ENCODE data around the gene ABLIM1. TPM values are rescaled to one million over a fixed set of nuclear protein-coding genes. Genes with fewer than 3 reads are reported as not detected.
A peak's percentile ranks its signal among the peaks of the same experiment; 100 is the strongest.

The ABLIM1 gene
- total and polyA plus RNA-seq, 2 of the 13 experiments (the other 11 are each of a cell fraction or from before 2014, with no cell fraction given) = 59.4 to 92.7 TPM

DNA sequence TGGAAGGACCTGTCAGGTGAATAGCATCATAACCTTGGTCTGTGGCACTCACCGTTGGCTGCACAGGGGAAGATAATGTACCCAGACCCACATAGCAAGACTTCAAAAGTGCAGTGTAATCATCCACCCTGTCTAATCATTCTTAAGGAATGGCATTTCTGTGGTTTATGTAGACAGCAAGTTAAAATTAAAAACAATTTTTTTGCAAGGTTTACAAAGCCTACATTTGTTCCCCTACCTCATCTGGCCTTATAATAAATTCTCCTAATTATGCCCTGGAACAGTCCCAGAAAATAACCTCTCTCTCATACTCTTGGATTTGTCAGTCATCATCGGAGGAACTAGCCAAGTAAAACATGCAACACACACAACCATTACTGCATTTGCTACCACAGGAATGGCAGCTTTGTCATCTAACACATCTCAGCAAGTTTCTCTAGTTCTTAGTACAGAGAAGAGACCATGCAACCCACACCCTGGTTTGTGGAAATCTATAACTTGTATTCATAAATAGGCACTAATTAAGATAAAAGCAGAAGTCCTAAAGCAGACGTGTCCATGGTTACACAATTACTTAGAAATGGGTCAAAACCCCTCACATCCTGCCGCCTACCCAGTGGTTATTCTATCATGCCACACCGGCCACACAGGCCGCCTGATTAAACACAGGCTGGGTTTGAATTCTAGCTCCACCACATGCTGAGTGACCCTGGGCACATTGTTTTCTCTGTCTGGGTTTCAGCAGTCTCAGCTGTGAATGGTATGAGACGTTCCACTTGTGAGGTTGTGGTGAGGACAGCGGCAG lies 19.1 kb downstream of the ABLIM1 start:
- Histone ChIP-seq H3K27me3 (ENCODE audit: control insufficient read depth in 1 of 2, insufficient read depth in 2 of 2, low read length in 2 of 2) (no peaks in the 10 kb centered on the region), H2AFZ (ENCODE audit: low read length) (no peak overlapping the region), H4K20me1 (ENCODE audit: insufficient read depth, low read length) (no peaks in the 10 kb centered on the region), H3K36me3 (replicated peaks in 1 of 2; ENCODE audit: control insufficient read depth in 1 of 2, insufficient read depth in 2 of 2, low read length in 2 of 2) (no peaks in the 10 kb centered on the region), H3K79me2 (ENCODE audit: insufficient read depth, low read length) (no peaks in the 10 kb centered on the region), H3K4me2 (ENCODE audit: low read depth, low read length) (no peak overlapping the region), H3K9ac (ENCODE audit: insufficient read depth, low read depth, low read length) (no peak overlapping the region), H3K4me1 (ENCODE audit: insufficient read depth, low read length) (peaks cover 6% of the 10 kb centered on the region), H3K9me3 (ENCODE audit: low read length) (no peaks in the 10 kb centered on the region), H3K4me3 (replicated peaks in 1 of 3; ENCODE audit: insufficient read depth in 1 of 3, low read depth in 2 of 3, low read length in 3 of 3) (no peak overlapping the region), H3K27ac (ENCODE audit: extremely low read length, insufficient read depth, low read length) (no peak overlapping the region)
- FAIRE-seq (no peak), ATAC-seq (no peak), DNase-seq (ENCODE audit: low spot score) (no peak)
- no TSS peak for BruUV-seq (replicated peaks)
- intact Hi-C loops (cut with micrococcal nuclease; ENCODE audit: unreplicated experiment) = no loop called here
- in situ Hi-C loops (cut with HindIII; ENCODE audit: extremely low pct_ligation_motif_present, low pct_unique_long_range_greater_than_20kb) = no loop called here
- TF ChIP-seq, protein P1, sequence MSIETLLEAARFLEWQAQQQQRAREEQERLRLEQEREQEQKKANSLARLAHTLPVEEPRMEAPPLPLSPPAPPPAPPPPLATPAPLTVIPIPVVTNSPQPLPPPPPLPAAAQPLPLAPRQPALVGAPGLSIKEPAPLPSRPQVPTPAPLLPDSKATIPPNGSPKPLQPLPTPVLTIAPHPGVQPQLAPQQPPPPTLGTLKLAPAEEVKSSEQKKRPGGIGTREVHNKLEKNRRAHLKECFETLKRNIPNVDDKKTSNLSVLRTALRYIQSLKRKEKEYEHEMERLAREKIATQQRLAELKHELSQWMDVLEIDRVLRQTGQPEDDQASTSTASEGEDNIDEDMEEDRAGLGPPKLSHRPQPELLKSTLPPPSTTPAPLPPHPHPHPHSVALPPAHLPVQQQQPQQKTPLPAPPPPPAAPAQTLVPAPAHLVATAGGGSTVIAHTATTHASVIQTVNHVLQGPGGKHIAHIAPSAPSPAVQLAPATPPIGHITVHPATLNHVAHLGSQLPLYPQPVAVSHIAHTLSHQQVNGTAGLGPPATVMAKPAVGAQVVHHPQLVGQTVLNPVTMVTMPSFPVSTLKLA (IDR thresholded peaks at IDR 0.05) = 0 out of 2 replicates have a peak, but pooled peaks have one; percentile 16
- no peak for TF ChIP-seq ZNF83 (CRISPR knock-in tag; IDR thresholded peaks at IDR 0.05; ENCODE audit: borderline replicate concordance)
- ChIA-PET CTCF (ENCODE audit: low intra/inter-chr PET ratio, low total read pairs) (no interaction called here), POLR2A (no interaction called here)
- WGBS (ENCODE audit: low lambda C conversion rate) = 52% methylated on average over 8 of the region's 8 CpGs

GRCh38 chr10:114635797-114636550 lies 22.1 kb downstream of the ABLIM1 start:
- in situ Hi-C loops (cut with HindIII; ENCODE audit: extremely low pct_ligation_motif_present, low pct_unique_long_range_greater_than_20kb) (no loop called here), intact Hi-C loops (cut with micrococcal nuclease; ENCODE audit: unreplicated experiment) (no loop called here)
- no peak overlapping the region for H3K4me2 ChIP-seq (ENCODE audit: low read depth, low read length)
- FAIRE-seq (no peak), DNase-seq (ENCODE audit: low spot score) (no peak), ATAC-seq (no peak)
- no peak overlapping the region for H3K4me3 ChIP-seq (replicated peaks in 1 of 3; ENCODE audit: insufficient read depth in 1 of 3, low read depth in 2 of 3, low read length in 3 of 3)
- BruUV-seq (replicated peaks) = no TSS peak
- CTCF ChIA-PET (ENCODE audit: low intra/inter-chr PET ratio, low total read pairs) = no interaction called here
- POLR2A ChIA-PET = no interaction called here
- H3K4me1 ChIP-seq (ENCODE audit: insufficient read depth, low read length) = peaks cover 33% of the 10 kb centered on the region
- WGBS (ENCODE audit: low lambda C conversion rate) = 69% methylated on average over 6 of the region's 6 CpGs
- H3K27ac ChIP-seq (ENCODE audit: extremely low read length, insufficient read depth, low read length) = no peak overlapping the region
- H3K9ac ChIP-seq (ENCODE audit: insufficient read depth, low read depth, low read length) = no peak overlapping the region
- no peak overlapping the region for H2AFZ ChIP-seq (ENCODE audit: low read length)
- H4K20me1 ChIP-seq (ENCODE audit: insufficient read depth, low read length) = no peaks in the 10 kb centered on the region
- H3K79me2 ChIP-seq (ENCODE audit: insufficient read depth, low read length) = no peaks in the 10 kb centered on the region
- peaks cover 0 to 15% of the 10 kb centered on the region in 2 experiments; a peak in 2 of 5 replicates for H3K27me3 ChIP-seq (ENCODE audit: control insufficient read depth in 1 of 2, insufficient read depth in 2 of 2, low read length in 2 of 2)
- no peaks in the 10 kb centered on the region for H3K9me3 ChIP-seq (ENCODE audit: low read length)
- no peaks in the 10 kb centered on the region for H3K36me3 ChIP-seq (replicated peaks in 1 of 2; ENCODE audit: control insufficient read depth in 1 of 2, insufficient read depth in 2 of 2, low read length in 2 of 2)
- TF ChIP-seq HNF1A (IDR thresholded peaks at IDR 0.05; ENCODE audit: low read depth) (no peak), HNF1A (CRISPR knock-in tag; IDR thresholded peaks at IDR 0.05; ENCODE audit: borderline replicate concordance) (no peak), ZKSCAN8 (CRISPR knock-in tag; IDR thresholded peaks at IDR 0.05; ENCODE audit: borderline replicate concordance) (no peak), ZNF576 (CRISPR knock-in tag; IDR thresholded peaks at IDR 0.05) (no peak), ATM (IDR thresholded peaks at IDR 0.05; ENCODE audit: borderline replicate concordance) (no peak), SMAD1 (CRISPR knock-in tag; IDR thresholded peaks at IDR 0.05; ENCODE audit: borderline replicate concordance, low read depth) (no peak), ZNF7 (CRISPR knock-in tag; IDR thresholded peaks at IDR 0.05) (no peak), ZZZ3 (CRISPR knock-in tag; IDR thresholded peaks at IDR 0.05; ENCODE audit: borderline replicate concordance) (no peak)

Measured in HepG2 (cell line).